Liver (tissue), 9 donors: ENCODE results near the gene SDF4. TPM values are rescaled to one million over a fixed set of nuclear protein-coding genes. Genes with fewer than 3 reads are reported as not detected.

Source experiments
- DNase-seq: peaks from one replicate; pipeline ENCODE4 v3.0.0-alpha.2; 2017; ENCODE audit warnings: low spot score
- H3K27ac ChIP-seq, 2 donors: one replicate each; pipeline ENCODE4 v1.7.0; 2013; ENCODE audit warnings: inconsistent platforms in 2 of 2, low read length in 2 of 2, control low read depth in 1 of 2, low read depth in 1 of 2, mild to moderate bottlenecking in 1 of 2
- H3K27me3 ChIP-seq, 4 donors: one replicate each; pipeline versions ENCODE4 v1.6.1 to v1.7.0; 2013; ENCODE audit warnings: low read length in 3 of 4, inconsistent platforms in 1 of 4, mild to moderate bottlenecking in 1 of 4, moderate library complexity in 1 of 4; ENCODE audit not compliant: control insufficient read depth in 4 of 4, insufficient read depth in 4 of 4
- H3K36me3 ChIP-seq, 4 donors: one replicate each; pipeline versions ENCODE4 v1.6.1 to v1.7.0; 2013; ENCODE audit warnings: low read length in 3 of 4, mild to moderate bottlenecking in 3 of 4, low read depth in 1 of 4, moderate library complexity in 1 of 4; ENCODE audit not compliant: control insufficient read depth in 4 of 4, insufficient read depth in 3 of 4
- H3K4me1 ChIP-seq, 4 donors: one replicate each; pipeline versions ENCODE4 v1.6.1 to v1.7.0; 2013; ENCODE audit warnings: low read length in 3 of 4, mild to moderate bottlenecking in 3 of 4, moderate library complexity in 1 of 4; ENCODE audit not compliant: control insufficient read depth in 4 of 4, insufficient read depth in 4 of 4
- H3K4me3 ChIP-seq, 3 donors: one replicate each; pipeline versions ENCODE4 v1.6.1 to v1.7.0; 2013; ENCODE audit warnings: low read length in 3 of 3, control low read depth in 1 of 3, low read depth in 1 of 3, mild to moderate bottlenecking in 1 of 3
- H3K9ac ChIP-seq, 2 donors: one replicate each; pipeline ENCODE4 v1.7.0; 2013; ENCODE audit warnings: low read length in 2 of 2, mild to moderate bottlenecking in 2 of 2, moderate library complexity in 2 of 2, control low read depth in 1 of 2, low read depth in 1 of 2
- H3K9me3 ChIP-seq, 4 donors: one replicate each; pipeline versions ENCODE4 v1.6.1 to v1.7.0; 2013; ENCODE audit warnings: low read length in 3 of 4; ENCODE audit not compliant: control insufficient read depth in 4 of 4
- ATF3 ChIP-seq: IDR thresholded peaks from 2 replicates; pipeline ENCODE4 v1.6.1; 2016; ENCODE audit warnings: antibody characterized with exemption
- CTCF ChIP-seq: fragments of 150-350 bp; IDR thresholded peaks from 2 replicates; pipeline ENCODE4 v1.5.1; 2017; ENCODE audit warnings: improper control_type of control experiment, low read depth, low read length; ENCODE audit not compliant: missing input control
- EGR1 ChIP-seq, 2 donors: IDR thresholded peaks; 2 replicates each; pipeline ENCODE4 v1.6.1; 2016 to 2018; ENCODE audit warnings: antibody characterized with exemption in 2 of 2, low read depth in 2 of 2
- FOXA1 ChIP-seq: IDR thresholded peaks from 2 replicates; pipeline ENCODE4 v1.6.1; 2016; ENCODE audit warnings: antibody characterized with exemption
- FOXA2 ChIP-seq: IDR thresholded peaks from 2 replicates; pipeline ENCODE4 v1.6.1; 2016; ENCODE audit warnings: antibody characterized with exemption
- HNF4A ChIP-seq, 2 donors: conservative IDR thresholded peaks; 2 replicates each; pipeline ENCODE4 v1.6.1; 2016; ENCODE audit warnings: antibody characterized with exemption in 2 of 2, mild to moderate bottlenecking in 2 of 2
- HNF4G ChIP-seq: IDR thresholded peaks from 2 replicates; pipeline ENCODE4 v1.6.1; 2016; ENCODE audit warnings: antibody characterized with exemption
- JUND ChIP-seq, 2 donors: IDR thresholded peaks; 2 replicates each; pipeline ENCODE4 v1.6.1; 2016; ENCODE audit warnings: antibody characterized with exemption in 2 of 2
- MAX ChIP-seq: IDR thresholded peaks from 2 replicates; pipeline ENCODE4 v1.6.1; 2016; ENCODE audit warnings: antibody characterized with exemption
- NR2F2 ChIP-seq: IDR thresholded peaks from 2 replicates; pipeline ENCODE4 v1.6.1; 2016; ENCODE audit warnings: antibody characterized with exemption
- RAD21 ChIP-seq, 2 donors: IDR thresholded peaks; 2 replicates each; pipeline ENCODE4 v1.6.1; 2016; ENCODE audit warnings: antibody characterized with exemption in 2 of 2, mild to moderate bottlenecking in 2 of 2
- REST ChIP-seq: IDR thresholded peaks from 2 replicates; pipeline ENCODE4 v1.6.1; 2016; ENCODE audit warnings: antibody characterized with exemption, mild to moderate bottlenecking
- RXRA ChIP-seq, 2 donors: IDR thresholded peaks; 2 replicates each; pipeline ENCODE4 v1.6.1; 2017 to 2018; ENCODE audit warnings: antibody characterized with exemption in 2 of 2, mild to moderate bottlenecking in 1 of 2
- SP1 ChIP-seq: IDR thresholded peaks from 2 replicates; pipeline ENCODE4 v1.6.1; 2018; ENCODE audit warnings: antibody characterized with exemption, mild to moderate bottlenecking
- TAF1 ChIP-seq: conservative IDR thresholded peaks from 2 replicates; pipeline ENCODE4 v1.6.1; 2016; ENCODE audit warnings: antibody characterized with exemption, mild to moderate bottlenecking
- YY1 ChIP-seq: IDR thresholded peaks from 2 replicates; pipeline ENCODE4 v1.6.1; 2016; ENCODE audit warnings: antibody characterized with exemption, mild to moderate bottlenecking
- ZBTB33 ChIP-seq: IDR thresholded peaks from 2 replicates; pipeline ENCODE4 v1.6.1; 2016; ENCODE audit warnings: antibody characterized with exemption
- WGBS: extraction: QIAGEN DNeasy Blood & Tissue Kit; methylation state at CpG from one replicate; pipeline ENCODE4 v1.1.7; 2013; 5-methylcytosine and 5-hydroxymethylcytosine counted together
- polyA plus RNA-seq, 2 donors: library from polyadenylated mRNA; stranded (reverse) in 1 of 2; unstranded in 1 of 2; fragments of 200-250 nt in 1 of 2; fragments of >200 nt in 1 of 2; fragmentation: Nextera tagmentation in 1 of 2; extraction: Ambion mirVana in 1 of 2; gene quantifications; one replicate each; pipeline versions ENCODE4 v1.2.1 to v1.2.3, GENCODE V29; 2013 to 2015
- total RNA-seq, 2 donors: library from RNA; depleted of rRNA; stranded (reverse); fragments of >200 nt; gene quantifications; one replicate each; pipeline ENCODE4 v1.2.3, GENCODE V29; 2014
- donor health status: healthy.
- donor health status: healthy.
- donor health status: healthy.
- donor health status: healthy.
- donor health status: healthy.

SDF4 gene
- total and polyA plus RNA-seq, 4 donors = 48.7 to 180 (median 75.9) TPM

GRCh38 chr1:1255078-1255477, 23.3 kb upstream of the SDF4 start:
- H3K9ac ChIP-seq = no peak overlapping the region
- TF ChIP-seq RAD21 (IDR thresholded peaks at IDR 0.05) (no peak), JUND (IDR thresholded peaks at IDR 0.05) (no peak), HNF4A (conservative IDR thresholded peaks at IDR 0.05) (no peak), SP1 (no peak), RXRA (IDR thresholded peaks at IDR 0.05) (no peak), ZBTB33 (no peak), MAX (no peak), YY1 (no peak), HNF4G (no peak), REST (no peak), FOXA1 (no peak), EGR1 (IDR thresholded peaks at IDR 0.05; ENCODE audit: low read depth in 2 of 2) (no peak), TAF1 (no peak), CTCF (no peak), ATF3 (no peak), NR2F2 (no peak)

GRCh38 chr1:1254667-1254998, 22.8 kb upstream of the SDF4 start:
- H3K4me1 ChIP-seq = no peaks in the 10 kb centered on the region
- WGBS = 93% methylated on average over 21 of the region's 21 CpGs
- peaks cover 13 to 33% (median 17%) of the 10 kb centered on the region in 4 donors for H3K36me3 ChIP-seq
- no peak for TF ChIP-seq ZBTB33
- TF ChIP-seq FOXA2 = no peak
- no peak for TF ChIP-seq EGR1 (IDR thresholded peaks at IDR 0.05; ENCODE audit: low read depth in 2 of 2)
- TF ChIP-seq TAF1 = no peak
- TF ChIP-seq REST = no peak
- TF ChIP-seq ATF3 = no peak
- no peak overlapping the region for H3K27ac ChIP-seq
- H3K9me3 ChIP-seq = no peaks in the 10 kb centered on the region
- H3K9ac ChIP-seq = no peak overlapping the region
- H3K4me3 ChIP-seq = no peak overlapping the region
- no peak for DNase-seq
- no peaks in the 10 kb centered on the region for H3K27me3 ChIP-seq

More at GRCh38 chr1:1255078-1255477, 23.3 kb upstream of the SDF4 start:
- Histone ChIP-seq H3K36me3 (peaks cover 13 to 38% (median 17%) of the 10 kb centered on the region in 4 donors), H3K27ac (no peak overlapping the region), H3K4me1 (no peaks in the 10 kb centered on the region), H3K4me3 (no peak overlapping the region), H3K9me3 (no peaks in the 10 kb centered on the region), H3K27me3 (no peaks in the 10 kb centered on the region)
- DNase-seq = no peak
- 95% methylated on average over 26 of the region's 26 CpGs for WGBS
